Gastrocnemius medialis (tissue), 4 donors: ENCODE results near the gene EMILIN2.

Experiments used
- CTCF ChIP-seq, 5 experiments: fragments of 450-650 bp in 3 of 5; fragments of 200-600 bp in 2 of 5; sonication (generic) in 2 of 5; IDR thresholded peaks in 4 of 5; conservative IDR thresholded peaks in 1 of 5; 1 replicate in 4 of 5; 2 replicates in 1 of 5; pipeline ENCODE4 v1.5.1; 2016 to 2019; ENCODE audit warnings: antibody characterized with exemption in 5 of 5, mild to moderate bottlenecking in 3 of 5, moderate library complexity in 3 of 5
- POLR2A ChIP-seq, 2 donors: fragments of 450-650 bp; IDR thresholded peaks; one replicate each; pipeline ENCODE4 v1.6.1; 2017; ENCODE audit warnings: antibody characterized with exemption in 2 of 2, mild to moderate bottlenecking in 2 of 2, moderate library complexity in 2 of 2

GRCh38 chr18:2920027-2920426 lies 73.2 kb downstream of the EMILIN2 start:
- TF ChIP-seq CTCF (IDR thresholded peaks at IDR 0.05 in 4 of 5, conservative IDR thresholded peaks at IDR 0.05 in 1 of 5) (no peak), POLR2A (IDR thresholded peaks at IDR 0.05) (no peak)
